HG02571 (cell line): ENCODE data around the gene UBP1.
"Not testable (repeated sequence)": the region's sequence is repeated elsewhere in the genome, so short reads cannot be mapped to it uniquely, and the experiment has no call there.

Experiments
- ATAC-seq: cut with Tn5 transposase; IDR thresholded peaks from one replicate; pipeline ENCODE4 v1.9.1; 2021; ENCODE audit warnings: mild to moderate bottlenecking, moderate library complexity; ENCODE audit not compliant: unreplicated experiment

Gene UBP1

DNA sequence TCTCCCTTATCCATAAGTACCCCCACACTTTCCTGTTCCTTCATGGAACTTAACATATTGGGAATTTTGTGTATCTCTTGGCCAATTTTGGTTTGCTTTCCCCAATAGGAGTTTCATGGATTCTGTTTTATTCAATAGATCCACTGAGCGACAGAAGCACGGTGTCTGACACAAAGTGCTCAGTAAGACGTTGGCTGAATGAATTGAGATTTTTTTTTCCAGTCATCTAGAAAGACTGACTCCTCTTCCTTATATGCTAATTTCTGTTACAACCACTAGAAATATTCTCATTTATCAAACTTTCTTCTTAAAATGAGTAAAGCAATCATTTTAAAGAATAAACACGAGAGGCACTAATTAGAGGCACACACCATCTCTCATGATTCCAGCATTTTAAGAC, 48.1 kb downstream of the UBP1 start:
- ATAC-seq = no peak

DNA sequence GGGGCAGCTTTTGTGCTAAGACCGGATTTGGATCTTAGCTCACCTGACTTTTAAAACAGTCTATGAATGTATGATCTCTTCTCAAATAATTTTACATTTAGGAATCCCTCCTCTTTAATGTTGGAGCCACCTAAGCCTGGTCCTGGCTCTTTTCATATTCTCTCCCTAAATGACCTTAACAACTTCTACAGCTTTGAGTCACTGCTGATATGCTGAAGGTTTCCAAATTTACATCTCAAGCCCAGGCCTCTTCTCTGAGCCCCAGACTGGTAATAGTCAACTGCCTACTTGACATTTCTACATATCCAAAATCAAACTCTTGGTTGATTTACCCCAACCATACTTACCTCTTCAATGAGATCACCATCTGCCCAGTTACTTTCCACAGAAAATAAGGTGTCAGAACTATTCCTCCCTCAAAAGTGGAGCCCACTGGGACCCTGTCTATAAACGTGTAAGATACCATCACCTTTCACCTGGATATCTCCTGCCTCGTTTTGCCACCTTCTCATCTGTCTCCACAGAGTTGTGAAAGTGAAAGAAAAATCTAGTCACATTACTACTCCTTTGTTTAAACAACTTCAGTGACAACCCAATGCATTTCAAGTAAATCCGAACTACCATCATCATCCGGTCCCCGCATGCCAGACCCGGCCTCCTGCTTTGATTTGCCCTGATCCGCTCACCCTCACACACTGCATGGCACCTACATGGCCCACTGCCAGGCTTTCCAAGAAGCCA, 48.8 kb downstream of the UBP1 start:
- no peak for ATAC-seq

DNA sequence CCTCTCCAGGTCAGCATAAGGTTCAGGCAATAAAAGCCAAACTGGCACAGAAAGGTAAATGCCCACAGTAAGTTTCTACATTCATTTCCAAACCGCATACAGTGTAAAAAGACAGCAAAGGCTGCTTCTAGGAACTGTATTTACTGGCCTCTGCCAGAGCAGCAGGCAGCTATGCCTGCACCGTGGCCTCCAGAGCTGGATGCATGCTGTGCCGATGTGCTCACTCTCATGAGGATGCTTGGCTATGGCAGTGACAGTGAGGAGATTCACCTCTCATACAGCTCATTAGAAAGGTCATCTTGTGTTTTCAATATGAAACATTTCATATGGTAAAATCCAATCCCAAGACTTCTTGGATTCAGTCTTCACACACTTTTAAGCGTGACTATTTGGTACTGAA, 50.3 kb downstream of the UBP1 start:
- ATAC-seq = no peak

DNA sequence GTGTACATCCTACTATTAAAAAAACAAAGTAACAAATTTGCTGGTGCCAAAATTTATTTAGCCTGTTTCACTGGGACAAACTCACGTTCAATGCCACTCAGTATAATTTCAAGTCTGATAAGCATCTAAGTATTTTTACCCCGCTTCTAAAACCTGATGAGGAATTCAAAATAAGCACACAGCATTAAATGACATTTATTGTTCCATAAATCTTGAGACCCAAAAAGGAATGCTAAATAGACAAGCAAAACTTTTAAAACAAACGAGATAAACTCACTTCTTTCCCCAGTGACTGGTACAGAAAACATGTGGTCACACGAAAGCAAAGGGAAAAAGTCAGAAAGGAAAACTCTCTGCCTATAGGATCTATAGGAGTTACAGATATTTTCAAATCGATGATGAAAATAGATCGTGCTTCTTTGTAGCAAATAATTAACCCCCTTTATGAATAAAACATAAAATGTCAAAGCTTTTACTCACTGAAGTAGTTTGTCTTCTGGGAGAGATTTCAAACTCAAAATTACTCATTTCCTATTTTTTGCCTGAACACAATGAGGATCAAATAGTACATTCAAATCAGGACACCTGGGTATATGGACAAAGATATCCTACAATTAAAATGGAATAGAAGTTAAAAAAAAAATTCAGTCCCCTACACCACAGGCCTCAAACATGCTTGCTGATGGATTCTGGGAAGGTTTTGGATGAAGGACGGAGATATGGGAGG, 51.7 kb downstream of the UBP1 start:
- no peak for ATAC-seq

DNA sequence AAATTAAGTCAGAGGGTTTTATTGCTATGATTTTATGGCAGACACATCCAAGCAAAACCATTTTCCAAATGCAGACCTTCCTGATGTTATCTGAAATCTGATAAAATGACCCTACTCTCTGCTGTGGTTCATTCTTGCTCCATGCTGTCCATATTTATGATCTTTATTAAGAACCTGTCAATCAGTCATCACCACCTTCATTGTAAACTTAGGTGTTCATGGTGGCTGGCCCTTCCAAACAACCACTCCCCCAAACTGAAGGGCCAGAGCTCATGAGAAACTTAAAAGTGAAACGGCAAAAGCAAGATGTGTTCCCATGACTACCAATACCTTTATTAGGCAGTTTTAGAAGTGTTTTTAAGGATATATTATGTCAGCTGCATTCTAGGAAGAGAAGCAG, 53.6 kb downstream of the UBP1 start:
- no peak for ATAC-seq

DNA sequence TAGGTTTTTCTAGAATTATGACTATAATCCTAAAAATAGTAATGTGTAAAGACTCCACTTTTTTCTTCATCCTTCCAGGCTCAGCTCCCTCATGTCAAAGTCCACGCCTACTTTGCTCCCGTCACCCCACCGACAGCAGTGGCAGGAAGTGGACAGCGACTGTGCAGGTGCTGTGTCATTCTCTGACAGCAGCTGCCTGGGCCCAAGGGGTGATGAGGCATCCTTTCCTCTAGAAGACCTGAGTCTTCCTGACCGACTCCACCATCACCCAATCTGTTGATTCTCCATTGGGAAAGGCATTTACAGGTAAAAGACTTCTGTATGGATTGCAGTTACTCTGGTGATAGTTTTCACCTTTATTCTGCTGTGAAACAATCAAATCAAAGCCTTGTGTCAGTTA, 54.8 kb downstream of the UBP1 start:
- no peak for ATAC-seq

DNA sequence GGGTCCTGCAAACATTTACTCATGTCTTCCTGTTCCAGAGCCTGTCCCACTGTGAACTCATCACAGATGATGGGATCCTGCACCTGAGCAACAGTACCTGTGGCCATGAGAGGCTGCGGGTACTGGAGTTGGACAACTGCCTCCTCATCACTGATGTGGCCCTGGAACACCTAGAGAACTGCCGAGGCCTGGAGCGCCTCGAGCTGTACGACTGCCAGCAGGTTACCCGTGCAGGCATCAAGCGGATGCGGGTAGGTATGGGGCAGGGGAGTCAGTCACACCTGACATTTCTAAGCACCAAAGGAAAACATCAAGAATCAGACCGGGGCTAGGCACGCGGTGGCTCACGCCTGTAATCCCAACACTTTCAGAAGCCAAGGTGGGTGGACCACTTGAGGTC, 56.3 kb downstream of the UBP1 start:
- ATAC-seq = no peak

DNA sequence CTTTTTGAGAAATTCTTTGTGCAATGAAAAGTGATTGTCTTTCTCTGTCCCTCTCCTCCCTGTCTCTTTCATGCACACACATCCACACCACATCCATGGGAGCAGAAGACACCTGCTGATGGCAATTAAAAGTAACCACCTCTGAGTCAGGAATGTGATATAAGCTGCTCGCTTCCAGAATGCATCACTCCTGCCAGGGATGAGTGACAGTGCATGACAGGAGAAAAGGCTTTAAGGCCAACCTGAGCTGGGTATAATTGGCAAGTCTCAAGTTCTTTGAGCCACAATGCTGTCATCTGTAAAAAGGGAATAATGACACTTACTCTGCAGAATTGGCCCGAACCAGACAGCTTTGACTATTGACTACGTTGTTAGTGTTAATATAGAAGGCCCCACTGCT, 59.6 kb downstream of the UBP1 start:
- ATAC-seq = no peak

DNA sequence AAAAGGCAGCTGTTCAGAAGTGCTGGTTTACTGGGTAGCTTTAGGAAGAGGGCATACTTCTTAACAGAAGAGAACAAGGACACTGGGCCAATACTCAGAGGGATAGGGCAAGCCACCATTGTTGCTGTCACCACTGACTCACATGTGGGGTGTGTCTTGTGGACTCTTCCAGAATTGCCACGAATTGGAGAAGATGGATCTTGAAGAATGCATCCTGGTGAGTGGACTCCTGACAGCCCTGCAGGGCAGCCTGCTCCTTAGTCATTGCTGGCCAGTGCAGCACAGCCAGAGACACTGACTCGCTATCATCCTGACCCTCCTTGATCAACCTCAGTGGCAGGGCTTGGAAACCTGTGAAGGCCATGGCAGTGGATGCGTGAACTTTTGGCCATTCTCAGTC, 62.3 kb downstream of the UBP1 start:
- ATAC-seq = no peak

DNA sequence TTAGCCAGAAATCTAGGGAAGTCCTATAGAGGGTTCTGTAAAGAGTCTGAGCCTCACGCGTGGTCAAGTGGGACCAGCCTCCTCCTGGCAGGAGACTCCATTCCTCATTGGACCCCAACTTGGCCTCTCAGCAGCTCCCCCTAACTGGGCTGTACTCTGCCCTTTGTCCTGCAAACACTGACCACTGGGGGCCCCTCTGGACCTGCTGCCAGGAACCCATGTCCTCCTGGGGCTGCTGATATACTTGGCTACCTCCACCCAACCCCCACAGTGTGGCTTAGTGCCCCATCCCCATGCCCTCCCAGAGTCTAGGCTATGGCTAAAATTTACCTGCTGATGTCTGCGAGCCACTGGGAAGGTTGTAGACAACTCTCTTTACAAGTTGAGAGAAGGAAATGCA, 62.7 kb downstream of the UBP1 start:
- ATAC-seq = no peak

DNA sequence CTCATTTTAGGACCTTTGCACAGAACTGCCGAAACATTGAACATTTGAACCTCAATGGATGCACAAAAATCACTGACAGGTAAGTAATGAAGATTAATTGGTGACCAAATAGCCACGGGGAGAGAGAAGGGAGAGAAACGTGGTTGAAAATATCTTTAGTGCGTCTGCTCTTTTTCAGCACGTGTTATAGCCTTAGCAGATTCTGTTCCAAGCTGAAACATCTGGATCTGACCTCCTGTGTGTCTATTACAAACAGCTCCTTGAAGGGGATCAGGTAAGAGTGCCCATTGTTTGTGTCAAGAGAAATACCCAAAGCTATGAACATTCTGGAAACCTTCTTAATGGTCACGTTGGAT, 67.1 kb downstream of the UBP1 start:
- ATAC-seq = no peak

DNA sequence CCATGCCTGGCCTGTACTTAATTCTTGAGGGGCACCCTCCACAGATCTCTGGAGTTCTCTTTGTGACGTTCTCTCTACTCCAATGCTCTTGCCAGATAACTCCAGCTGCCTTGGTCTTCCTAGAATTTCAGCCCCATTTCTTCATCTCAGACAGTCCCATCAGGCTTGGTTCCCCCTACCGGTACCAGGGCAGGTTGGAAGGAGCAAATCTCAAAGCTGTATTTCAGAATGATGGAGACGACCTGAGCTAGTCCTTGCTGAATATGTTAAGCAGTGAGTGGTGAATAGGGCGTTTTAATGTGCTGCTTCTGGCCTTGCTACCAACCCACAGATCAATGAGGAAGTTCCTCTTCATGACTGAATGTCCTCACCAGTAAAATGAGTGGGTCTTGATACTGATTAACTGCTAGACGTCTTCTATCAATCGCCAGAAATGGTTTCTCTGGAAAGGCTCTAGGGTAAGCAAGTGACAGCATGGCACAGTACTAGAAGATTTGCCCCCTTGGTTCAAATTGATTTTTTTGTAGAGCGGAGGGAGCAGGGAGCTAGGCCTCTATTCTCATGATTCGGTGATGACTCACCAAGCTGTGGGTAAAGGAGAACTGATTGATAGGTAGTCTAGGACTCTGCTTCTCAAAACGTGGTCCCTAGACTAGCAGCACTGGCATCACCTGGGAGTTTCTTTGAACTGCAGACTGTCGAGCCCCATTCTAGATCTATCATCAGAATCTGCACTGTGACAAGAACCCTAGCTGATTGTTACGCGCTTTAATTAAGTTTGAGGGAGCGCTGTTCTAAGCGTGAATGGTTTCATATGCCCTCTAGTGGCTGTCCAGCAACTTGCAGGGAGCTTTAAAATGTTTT, 67.8 kb downstream of the UBP1 start:
- no peak for ATAC-seq

DNA sequence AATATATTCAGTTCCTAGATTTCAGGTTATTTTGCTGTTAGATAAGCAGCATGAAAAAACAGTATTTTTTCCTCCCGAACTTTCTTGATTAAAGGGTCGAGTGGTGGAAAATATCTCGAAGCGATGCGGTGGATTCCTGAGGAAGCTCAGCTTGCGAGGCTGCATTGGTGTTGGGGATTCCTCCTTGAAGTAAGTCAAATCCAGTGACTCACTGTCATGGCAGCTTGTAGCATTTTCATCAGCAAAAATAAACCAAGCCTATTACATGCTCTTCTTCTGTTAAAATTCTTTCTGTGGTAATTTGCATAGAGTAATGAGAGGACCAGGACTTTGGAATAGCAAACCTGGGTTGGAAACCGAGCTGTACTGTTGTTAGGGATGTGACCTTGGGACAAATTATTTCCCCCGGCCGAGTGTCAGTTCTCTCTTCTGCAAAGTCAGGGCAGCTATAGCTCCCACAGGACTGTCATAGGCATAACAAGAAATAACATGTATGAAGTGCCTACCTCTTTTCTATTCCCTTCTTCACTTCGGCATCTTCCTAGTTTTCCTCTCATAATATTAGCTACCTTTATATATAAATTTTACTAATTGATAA, 75.6 kb downstream of the UBP1 start:
- no peak for ATAC-seq

DNA sequence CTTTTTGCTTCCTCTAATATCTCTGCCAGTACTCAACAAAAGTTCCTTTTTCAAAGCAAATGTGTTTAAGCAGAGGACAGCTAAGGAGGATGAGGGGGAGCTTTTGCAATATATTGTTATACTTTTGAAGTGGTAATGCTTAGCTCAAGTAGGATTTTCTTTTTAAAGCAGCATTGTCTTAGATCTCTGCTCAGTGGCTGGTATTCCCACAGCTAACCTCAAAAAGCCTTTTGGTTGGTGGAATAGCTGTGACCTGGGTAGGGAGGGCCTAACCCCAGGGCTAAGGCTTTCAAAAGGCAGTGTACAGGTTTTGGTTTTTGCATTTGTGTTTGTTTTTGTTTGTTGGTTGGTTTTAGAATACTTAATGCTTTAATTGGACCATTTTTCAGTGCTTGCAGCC, 76.1 kb downstream of the UBP1 start:
- ATAC-seq = no peak

DNA sequence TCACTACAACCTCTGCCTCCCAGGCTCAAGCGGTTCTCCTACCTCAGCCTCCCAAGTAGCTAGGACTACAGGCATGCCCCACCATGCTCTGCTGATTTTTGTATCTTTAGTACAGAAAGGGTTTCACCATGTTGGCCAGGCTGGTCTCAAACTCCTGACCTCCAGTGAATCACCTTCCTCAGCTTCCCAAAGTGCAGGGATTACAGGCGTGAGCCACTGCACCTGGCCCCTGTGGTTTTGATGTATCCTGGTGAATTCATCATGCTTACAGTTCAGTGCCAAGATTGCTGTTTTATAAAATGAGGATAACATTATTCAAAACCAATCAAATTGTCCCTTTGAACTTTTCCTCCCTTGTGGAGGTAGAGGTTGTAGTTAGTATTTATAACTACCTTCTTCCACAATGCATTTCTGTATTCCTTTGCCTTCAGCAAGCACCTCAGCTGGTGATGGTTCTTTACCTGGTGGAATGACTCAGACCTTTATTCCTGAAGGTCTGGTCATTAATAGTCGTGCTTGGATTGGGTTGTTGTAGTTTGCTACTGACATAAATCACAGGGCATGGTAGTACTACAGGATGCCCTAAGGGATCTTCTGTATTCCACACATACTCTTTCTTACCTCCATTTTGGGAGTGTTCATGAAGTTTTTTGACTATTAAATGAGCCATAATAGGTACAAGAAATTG, 76.9 kb downstream of the UBP1 start:
- no peak for ATAC-seq

DNA sequence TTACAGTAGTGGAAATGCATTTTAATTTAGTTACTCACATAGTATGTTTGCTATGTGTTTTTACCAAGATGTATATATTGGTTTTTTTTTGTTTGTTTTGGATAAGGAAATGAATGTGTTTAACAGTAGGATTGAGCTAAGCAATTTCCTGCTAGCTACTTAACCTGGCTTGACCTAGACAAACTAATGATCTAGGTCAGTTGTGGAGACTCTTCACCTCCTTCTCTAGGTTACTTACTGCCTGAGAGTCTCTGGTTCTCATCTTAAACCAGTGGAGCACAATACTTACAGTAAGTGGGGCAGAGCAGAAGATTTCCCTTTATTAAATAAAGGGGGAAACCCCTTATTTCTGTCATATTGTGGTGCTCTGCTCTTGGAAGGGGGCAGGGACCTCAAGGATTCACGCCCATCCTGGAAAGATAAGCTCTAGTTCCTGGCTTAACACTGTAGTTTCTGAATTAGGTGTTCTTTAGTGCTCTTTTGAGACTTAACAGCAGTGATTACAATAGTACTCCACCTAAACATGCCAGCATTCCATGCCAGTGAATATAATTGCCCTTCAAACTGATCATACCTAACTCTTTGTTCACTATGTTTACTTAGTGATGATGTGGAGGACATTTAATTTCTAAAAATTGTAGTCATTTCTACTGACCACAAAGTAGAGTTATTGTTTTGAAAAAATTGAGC, 79.9 kb downstream of the UBP1 start:
- no peak for ATAC-seq

DNA sequence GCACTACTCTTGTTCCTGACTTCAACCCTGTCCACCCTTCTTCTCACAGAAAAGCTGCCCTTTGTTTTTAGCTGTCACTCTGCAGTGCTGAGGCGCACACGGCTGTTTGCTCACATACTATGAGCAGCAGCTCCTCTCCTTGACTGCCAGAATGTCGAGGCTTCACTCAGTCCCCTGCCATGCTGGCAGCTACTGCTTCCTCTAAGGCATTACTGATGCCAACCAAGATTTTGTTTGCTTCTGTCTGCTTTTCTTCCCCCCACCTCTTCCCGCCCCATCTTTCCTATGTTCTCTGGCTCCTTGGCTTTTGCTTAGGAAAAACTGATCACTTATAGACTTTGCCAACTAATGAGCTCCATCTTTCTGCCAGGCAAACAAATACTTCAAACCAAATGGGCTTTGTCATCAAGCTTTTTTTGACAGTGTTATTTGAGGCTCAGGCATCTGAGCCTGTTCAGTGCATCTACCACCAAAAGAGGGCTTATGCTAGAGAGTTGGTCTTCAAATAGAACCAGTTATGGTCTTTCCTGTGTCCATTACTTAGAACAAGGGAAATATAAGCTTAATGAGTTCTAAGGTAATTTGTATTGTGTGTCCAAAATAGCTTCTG, 81.9 kb downstream of the UBP1 start:
- no peak for ATAC-seq

DNA sequence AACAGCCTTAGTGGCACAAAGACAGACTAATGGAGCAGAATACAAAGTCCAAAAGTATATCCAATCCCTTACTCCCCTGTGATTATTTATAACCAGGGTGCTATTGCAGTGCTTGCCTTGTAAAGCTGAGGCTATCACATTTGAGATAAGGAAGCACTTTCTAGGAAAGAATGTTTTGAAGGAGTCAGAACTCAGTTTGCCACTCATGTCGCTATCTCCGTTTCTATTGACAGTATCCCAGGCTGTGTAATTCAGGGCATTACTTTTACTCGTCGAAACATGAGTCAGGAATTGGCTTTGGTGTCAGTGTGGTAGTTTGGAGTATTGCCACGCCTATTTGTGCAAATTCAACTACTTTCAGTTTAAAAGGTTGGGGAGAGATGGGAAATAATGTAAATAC, 84.6 kb downstream of the UBP1 start:
- ATAC-seq = no peak

DNA sequence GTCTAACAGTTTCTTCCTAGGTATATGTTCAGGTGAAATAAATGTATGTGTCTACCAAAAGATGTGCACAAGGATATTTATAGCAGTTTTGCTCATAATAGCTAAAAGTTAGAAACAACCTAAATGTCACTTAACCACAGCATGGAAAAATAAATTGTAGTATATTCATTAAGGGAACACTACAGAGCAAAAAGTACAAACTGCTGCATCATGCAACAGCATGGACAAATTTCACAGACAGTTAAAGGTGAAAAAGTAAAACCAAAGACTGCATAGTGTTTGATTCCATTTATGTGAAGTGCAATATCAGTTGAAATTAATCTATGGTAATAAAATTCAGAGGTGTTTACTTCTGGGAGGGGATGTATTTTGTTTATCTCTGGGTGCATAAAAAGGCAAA, 100.4 kb downstream of the UBP1 start:
- no peak for ATAC-seq

DNA sequence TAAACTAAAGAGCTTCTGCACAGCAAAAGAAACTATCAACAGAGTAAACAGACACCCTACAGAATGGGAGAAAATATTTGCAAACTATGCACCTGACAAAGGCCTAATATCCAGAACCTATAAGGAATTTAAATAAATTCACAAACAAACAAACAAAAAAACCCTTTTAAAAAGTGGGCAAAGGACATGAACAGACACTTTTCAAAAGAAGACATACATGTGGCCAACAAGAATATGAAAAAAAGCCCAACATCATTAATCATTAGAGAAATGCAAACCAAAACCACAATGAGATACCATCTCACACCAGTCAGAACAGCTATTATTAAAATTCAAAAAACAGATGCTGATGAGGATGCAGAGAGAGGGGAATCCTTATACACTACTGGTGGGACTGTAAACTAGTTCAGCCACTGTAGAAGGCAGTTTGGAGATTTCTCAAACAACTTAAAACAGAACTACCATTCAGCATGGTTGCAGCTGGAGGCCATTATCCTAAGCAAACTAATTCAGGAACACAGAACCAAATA, 101.2 kb downstream of the UBP1 start:
- not testable (repeated sequence) for ATAC-seq
